GM21526 (cell line): ENCODE results near the gene VAC14.

ENCODE experiments used
- ATAC-seq: cut with Tn5 transposase; IDR thresholded peaks from one replicate; pipeline ENCODE4 v1.9.1; 2021; ENCODE audit warnings: moderate library complexity; ENCODE audit not compliant: unreplicated experiment, low FRiP score

Gene VAC14

GRCh38 chr16:70788668-70789594 lies 12.0 kb downstream of the VAC14 start:
- ATAC-seq, result no peak

- no peak for ATAC-seq
These were observed 14.8 kb downstream of the VAC14 start for GRCh38 chr16:70786020-70786755.

DNA sequence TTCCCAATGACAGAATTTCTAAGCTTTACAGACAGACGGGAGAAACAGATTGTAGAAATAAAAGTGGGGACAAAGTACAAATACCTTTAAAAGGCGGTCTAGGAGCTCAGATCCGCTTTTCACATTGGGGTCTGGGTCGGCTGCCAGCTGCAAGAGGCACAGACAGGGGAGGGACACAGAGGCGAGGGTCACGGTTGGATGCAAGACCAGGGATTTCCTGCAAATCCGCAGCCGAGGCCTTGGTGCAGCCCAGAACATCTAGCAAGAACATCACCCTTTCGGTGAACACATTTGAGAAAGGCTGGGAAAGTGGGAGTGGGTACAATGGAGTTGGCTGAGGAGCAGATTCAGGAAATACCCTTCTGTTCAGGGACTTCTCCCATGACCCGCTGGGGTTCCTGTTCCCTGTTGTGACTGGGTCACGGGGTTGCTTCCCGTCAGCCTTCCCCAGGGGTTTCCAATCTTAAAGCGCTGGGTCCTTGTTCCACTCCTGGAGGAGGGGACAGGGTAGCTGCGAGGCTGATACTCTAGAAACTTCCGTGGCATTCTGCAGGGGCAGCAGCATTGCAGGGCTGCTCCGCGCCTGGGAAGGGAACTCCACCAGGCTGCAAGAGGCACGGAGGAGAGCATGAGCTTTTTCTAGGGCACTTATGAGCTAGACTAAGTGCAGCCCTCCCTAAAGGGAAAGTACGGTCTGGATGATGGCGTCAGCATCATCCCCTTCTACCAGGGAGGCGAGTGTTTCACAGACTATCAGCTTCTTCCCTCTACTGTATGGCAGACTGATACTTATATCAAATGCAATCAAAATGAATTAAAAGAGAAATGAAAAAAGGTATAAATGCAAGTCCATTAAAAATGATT lies 16.0 kb downstream of the VAC14 start:
- ATAC-seq, result no peak

- no peak for ATAC-seq
These were observed 18.7 kb downstream of the VAC14 start for GRCh38 chr16:70782237-70782636.

DNA sequence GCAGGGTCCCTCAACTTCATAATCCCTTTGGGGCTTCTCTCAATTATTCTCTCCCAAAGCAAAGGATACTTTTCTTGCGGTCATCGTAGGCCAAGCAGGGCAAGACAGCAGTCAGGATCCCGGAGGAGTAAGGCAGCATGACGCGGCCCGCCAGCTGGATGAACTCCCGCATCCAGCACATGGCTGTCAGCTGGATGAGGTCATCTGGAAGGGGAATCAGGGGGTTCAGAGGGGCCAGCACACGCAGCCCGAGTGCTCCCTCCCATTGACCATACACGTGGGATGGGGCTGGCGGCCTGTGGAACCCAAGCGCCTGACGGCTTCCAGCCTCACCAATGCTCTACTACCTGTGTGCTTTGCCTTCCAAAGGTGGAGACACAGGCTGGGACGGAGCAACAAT lies 19.2 kb downstream of the VAC14 start:
- ATAC-seq, result no peak

- no peak for ATAC-seq
These were observed 20.4 kb downstream of the VAC14 start for GRCh38 chr16:70780546-70780945.

DNA sequence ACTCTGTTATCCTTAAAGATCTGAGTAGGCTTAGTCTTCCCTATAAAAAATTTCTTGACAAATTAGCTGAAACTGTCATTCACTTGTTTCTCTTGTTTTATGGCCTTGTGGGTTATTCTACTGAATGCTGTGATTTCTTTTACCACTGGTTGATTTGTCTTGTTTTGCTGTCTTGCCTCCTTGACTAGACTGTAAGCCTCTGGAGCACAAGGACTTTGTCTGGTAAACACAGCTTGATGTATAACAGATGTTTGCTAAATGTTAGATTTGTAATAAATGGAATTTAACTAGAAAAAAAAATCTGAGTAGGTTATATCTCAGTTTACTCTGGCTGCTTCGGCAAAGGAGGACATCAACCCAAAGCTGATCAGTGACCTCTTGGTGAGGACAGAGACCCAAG lies 21.6 kb downstream of the VAC14 start:
- ATAC-seq, result no peak

GRCh38 chr16:70778901-70779309 lies 22.1 kb downstream of the VAC14 start:
- ATAC-seq, result no peak

- ATAC-seq, result no peak
These were observed 23.0 kb downstream of the VAC14 start for GRCh38 chr16:70777973-70778406.

- no peak for ATAC-seq
These were observed 23.5 kb downstream of the VAC14 start for GRCh38 chr16:70777496-70777895.

DNA sequence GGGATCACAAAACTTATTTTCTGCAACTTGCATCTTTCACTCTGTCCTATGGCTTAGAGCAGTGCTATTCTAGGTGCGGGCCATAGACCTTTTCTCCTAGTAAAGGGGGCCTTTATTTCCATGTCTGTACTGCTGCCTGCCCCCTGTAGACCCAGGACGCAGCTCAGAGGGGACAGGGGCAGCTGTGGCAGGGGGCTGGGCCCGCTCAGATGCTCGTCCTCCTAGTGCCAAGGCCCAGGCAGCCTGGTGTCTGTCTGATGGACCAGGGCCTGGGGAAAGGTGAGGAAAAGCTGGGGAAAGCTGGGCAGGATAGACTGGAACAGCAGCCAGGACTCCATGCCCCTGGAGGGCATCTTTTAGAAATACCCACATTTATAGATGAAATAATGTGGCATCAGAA lies 25.6 kb downstream of the VAC14 start:
- ATAC-seq, result no peak

DNA sequence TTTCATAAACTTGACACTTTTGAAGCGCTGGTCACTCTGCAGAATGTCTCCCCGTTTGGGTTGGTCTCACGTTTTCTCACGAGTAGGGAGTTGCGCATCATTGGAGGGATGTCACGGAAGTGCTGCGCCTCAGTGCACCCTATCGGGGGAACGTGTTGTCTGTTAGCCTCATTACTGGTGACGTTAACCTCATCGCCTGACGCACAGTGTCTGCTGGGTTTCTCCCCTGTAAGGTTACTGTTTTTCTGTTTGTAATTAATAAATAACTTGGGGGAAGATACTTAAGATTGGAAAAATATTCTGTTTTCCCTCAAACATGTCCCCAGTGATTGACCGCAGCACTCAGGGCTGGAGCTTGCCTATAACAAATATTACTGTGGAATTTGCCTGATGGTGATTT lies 26.7 kb downstream of the VAC14 start:
- no peak for ATAC-seq

DNA sequence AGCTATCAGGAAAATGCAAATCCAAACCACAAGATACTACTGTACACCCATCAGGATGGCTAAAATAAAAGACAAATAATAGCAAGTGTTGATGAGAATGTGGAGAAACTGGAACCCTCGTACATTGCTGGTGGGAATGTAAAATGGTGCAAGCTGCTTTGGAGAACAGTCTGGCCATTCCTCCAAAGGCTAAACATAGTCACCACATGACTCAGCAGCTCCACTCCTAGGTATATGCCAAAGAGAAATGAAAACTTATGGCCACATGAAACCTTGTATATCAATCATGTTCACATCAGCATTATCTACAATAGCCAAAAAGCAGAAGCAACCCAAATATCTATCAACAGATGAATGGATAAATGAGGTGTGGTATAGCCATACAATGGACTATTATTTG lies 28.5 kb downstream of the VAC14 start:
- no peak for ATAC-seq

GRCh38 chr16:70770626-70771552 lies 30.1 kb downstream of the VAC14 start:
- ATAC-seq, result no peak

GRCh38 chr16:70770291-70770625 lies 30.7 kb downstream of the VAC14 start:
- ATAC-seq, result no peak

DNA sequence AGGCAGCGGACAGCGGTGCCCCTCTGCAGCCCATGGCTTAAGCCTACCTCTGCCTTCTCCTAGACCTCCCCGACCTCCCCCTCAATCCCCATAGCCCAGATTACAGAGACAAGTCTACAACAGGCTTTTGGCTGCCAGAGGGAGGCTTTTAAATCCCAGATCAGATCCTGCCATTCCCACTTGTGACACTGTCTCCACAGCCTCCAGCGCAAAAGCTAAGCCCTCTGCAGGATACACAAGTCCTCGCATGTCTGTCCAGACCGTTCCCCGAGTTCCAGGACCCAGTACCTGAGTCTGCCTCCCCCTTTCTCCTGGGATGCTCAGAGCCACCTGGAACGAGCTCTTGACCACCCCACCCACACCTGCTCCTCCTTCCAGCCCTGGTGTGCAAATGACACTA lies 31.2 kb downstream of the VAC14 start:
- ATAC-seq, result no peak

- ATAC-seq, result no peak
These were observed 31.8 kb downstream of the VAC14 start for GRCh38 chr16:70769131-70769530.

DNA sequence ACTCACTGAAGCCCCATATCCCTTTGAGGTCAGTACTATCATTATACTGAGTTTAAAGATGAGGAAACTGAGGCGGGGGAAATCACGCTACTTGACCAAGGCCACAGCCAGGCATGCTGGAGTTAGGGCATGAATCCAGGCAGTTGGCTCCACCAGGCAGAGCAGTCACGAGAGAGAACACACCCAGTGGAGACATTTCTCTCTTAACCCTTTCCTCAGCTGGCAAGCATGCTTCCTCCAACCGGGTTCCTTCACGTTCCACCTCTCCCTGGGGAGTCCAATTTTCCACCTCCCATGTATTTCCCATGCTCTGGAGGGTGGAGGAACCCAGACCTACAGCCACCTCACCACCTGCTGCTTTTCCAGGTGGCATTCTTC lies 32.8 kb downstream of the VAC14 start:
- no peak for ATAC-seq

DNA sequence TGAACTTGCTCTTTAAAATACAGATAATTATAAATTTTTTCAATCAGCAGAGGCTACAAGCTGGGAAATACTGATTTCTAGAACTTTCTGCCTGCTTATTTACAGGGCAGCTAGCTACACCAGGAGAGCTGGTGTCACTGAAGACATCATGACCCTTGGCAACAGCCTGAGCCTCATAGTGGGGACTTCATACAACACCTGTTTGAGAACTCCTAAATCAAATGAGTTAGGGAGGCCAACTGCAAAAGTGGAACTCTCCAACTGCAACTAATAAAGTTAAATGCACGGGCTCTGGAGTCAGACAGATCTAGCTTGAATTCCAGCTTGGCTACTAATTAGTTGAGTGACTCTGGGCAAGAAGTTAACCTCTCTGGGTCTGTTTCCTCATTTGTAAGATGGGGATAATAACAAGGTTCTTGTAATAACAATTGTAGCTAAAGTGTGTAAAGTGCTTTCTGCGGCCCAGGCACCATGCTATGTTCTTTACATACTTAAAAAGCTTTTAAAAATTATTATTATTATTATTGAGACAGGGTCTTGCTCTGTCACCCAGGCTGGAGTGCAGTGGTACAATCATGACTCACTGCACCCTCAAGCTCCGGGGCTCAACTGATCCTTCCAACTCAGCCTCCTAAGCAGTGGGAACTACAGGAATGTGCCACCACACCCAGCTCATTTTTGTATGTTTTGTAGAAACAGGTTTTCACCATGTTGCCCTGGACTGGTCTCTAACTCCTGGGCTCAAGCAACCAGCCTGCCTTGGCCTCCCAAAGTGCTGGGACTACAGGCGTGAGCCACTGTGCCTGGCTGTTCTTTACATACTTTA lies 33.4 kb downstream of the VAC14 start:
- no peak for ATAC-seq
